ENCODE data around the gene C21orf58. TPM values are rescaled to one million over a fixed set of nuclear protein-coding genes. Genes with fewer than 3 reads are reported as not detected.
"Not testable (repeated sequence)": the region's sequence is repeated elsewhere in the genome, so short reads cannot be mapped to it uniquely, and the experiment has no call there.

The C21orf58 gene
- polyA plus RNA-seq (2012; rRNA removed), result 6.6 and 9.7 TPM in 2 replicates
- 3.6 and 4.7 TPM in 2 replicates for polyA plus RNA-seq (2012; cell fraction: cytosol; rRNA removed)
- polyA plus RNA-seq (2012; cell fraction: nucleus; rRNA removed), result 46.9 and 57.3 TPM in 2 replicates

DNA sequence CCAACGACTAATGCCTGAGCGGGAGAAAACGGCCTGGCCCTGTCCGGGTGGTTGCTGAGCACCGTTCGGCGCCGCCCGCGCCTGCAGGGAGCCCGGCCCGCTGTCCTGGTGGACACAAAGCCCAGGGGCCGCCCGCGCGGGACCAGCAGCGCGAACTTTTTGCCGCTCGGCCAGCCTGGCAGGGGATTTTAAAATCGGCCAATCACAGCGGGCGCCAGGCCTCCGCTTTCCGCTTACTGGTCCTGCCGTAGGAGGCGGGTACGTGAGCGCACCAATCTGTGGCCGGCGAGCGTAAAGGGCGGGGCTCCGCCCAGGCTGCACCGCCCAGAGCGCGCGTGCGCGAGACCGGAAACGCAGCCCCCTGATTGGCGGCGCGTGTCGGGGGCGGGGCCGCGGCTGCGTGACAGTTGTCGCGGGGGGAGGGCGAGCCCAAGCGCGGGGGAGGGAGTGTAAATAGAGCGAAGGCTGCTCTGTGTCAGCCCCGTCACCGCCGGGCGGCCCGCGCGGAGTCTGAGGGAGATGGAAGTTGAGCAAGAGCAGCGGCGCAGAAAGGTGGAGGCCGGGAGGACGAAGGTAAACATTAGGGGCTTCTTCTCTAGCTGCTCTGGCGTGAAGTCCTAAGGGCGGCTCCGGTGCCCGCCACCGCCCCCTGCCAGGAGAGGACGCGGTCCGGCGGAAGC is at the start of gene C21orf58, which contains the start of gene PCNT:
C21orf58 (minus strand) TSS at position 161 of the 680 bp plus-strand sequence. CDS start 1,132 bp downstream, outside the sequence.
PCNT (plus strand) TSS at position 447 of the 680 bp plus-strand sequence; CDS start at position 520, 73 bp downstream.
- Histone ChIP-seq H3K4me2 (peak within 1 kb of the TSS; percentile 100), H3K79me2 (ENCODE audit: insufficient read depth) (peaks cover 81% of the 10 kb centered on the region), H3F3A (replicated peaks; ENCODE audit: insufficient read depth) (peaks cover 16% of the 10 kb centered on the region), H3K4me1 (ENCODE audit: control insufficient read depth in 1 of 2, insufficient read depth in 2 of 2, low read depth in 1 of 2, low read length in 1 of 2) (peaks cover 15 to 40% of the 10 kb centered on the region in 2 experiments; a peak in 3 of 4 replicates), H3K4me3 (ENCODE audit: low read depth in 2 of 2, low read length in 1 of 2) (peak within 1 kb of the TSS; percentile 81 to 96), H3K9ac (peak within 1 kb of the TSS; percentile 95), H3K9me3 (no peaks in the 10 kb centered on the region), H3K27me3 (ENCODE audit: insufficient read depth) (no peaks in the 10 kb centered on the region), H2AFZ (ENCODE audit: low read depth) (peak within 1 kb of the TSS; percentile 72), H4K20me1 (ENCODE audit: insufficient read depth) (peaks cover 8% of the 10 kb centered on the region; the same call in 1 of the 2 replicates), H3K36me3 (replicated peaks in 1 of 2; ENCODE audit: control insufficient read depth in 1 of 2, insufficient read depth in 2 of 2, low read length in 1 of 2) (peaks cover 2 to 13% of the 10 kb centered on the region in 2 experiments), H3K9me2 (no peaks in the 10 kb centered on the region), H3K27ac (ENCODE audit: low read depth in 2 of 2, low read length in 1 of 2) (peak within 1 kb of the TSS; percentile 92)
- WGBS (ENCODE audit: low lambda C conversion rate), result under 1% methylated on average over 20 of the region's 76 CpGs
- ChIA-PET CTCF (interaction anchor here (0.7 kb wide), 1 partner anchor 79 kb away, joined by 3 read pairs; no protein-coding TSS in a partner anchor), POLR2A (no interaction called here)
- TF ChIP-seq FOXM1 (IDR thresholded peaks at IDR 0.05; ENCODE audit: low read depth) (peak; percentile 51; the same call in 1 of the 2 replicates), POLR2AphosphoS5 (IDR thresholded peaks at IDR 0.05; ENCODE audit: low read depth, low read length) (peak; percentile 70; the same call in 1 of the 2 replicates), TAF1 (IDR thresholded peaks at IDR 0.05; ENCODE audit: borderline replicate concordance, low read depth, low read length) (peak; percentile 90), CHD2 (IDR thresholded peaks at IDR 0.05; ENCODE audit: low read length, partially characterized antibody) (peak; percentile 83), RFX5 (IDR thresholded peaks at IDR 0.05; ENCODE audit: low read length) (no peak), NRF1 (IDR thresholded peaks at IDR 0.05; ENCODE audit: low read depth, low read length) (peak; percentile 82), GABPA (IDR thresholded peaks at IDR 0.05; ENCODE audit: low read depth) (peak; percentile 7; the same call in 1 of the 2 replicates), MXI1 (IDR thresholded peaks at IDR 0.05; ENCODE audit: low read depth, low read length) (peak; percentile 86), SMC3 (IDR thresholded peaks at IDR 0.05; ENCODE audit: low read depth, low read length) (no peak), SIN3A (IDR thresholded peaks at IDR 0.05; ENCODE audit: borderline replicate concordance, low read depth, low read length) (peak; percentile 9; the same call in 1 of the 2 replicates), EP300 (IDR thresholded peaks at IDR 0.05; ENCODE audit: borderline replicate concordance in 1 of 2, low read depth in 1 of 2, low read length in 1 of 2) (no peak)
- TF ChIP-seq, protein P1, sequence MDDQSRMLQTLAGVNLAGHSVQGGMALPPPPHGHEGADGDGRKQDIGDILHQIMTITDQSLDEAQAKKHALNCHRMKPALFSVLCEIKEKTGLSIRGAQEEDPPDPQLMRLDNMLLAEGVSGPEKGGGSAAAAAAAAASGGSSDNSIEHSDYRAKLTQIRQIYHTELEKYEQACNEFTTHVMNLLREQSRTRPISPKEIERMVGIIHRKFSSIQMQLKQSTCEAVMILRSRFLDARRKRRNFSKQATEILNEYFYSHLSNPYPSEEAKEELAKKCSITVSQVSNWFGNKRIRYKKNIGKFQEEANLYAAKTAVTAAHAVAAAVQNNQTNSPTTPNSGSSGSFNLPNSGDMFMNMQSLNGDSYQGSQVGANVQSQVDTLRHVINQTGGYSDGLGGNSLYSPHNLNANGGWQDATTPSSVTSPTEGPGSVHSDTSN (IDR thresholded peaks at IDR 0.05), result 0 out of 2 replicates have a peak, but pooled peaks have one; percentile 8
- TF ChIP-seq, protein P2, sequence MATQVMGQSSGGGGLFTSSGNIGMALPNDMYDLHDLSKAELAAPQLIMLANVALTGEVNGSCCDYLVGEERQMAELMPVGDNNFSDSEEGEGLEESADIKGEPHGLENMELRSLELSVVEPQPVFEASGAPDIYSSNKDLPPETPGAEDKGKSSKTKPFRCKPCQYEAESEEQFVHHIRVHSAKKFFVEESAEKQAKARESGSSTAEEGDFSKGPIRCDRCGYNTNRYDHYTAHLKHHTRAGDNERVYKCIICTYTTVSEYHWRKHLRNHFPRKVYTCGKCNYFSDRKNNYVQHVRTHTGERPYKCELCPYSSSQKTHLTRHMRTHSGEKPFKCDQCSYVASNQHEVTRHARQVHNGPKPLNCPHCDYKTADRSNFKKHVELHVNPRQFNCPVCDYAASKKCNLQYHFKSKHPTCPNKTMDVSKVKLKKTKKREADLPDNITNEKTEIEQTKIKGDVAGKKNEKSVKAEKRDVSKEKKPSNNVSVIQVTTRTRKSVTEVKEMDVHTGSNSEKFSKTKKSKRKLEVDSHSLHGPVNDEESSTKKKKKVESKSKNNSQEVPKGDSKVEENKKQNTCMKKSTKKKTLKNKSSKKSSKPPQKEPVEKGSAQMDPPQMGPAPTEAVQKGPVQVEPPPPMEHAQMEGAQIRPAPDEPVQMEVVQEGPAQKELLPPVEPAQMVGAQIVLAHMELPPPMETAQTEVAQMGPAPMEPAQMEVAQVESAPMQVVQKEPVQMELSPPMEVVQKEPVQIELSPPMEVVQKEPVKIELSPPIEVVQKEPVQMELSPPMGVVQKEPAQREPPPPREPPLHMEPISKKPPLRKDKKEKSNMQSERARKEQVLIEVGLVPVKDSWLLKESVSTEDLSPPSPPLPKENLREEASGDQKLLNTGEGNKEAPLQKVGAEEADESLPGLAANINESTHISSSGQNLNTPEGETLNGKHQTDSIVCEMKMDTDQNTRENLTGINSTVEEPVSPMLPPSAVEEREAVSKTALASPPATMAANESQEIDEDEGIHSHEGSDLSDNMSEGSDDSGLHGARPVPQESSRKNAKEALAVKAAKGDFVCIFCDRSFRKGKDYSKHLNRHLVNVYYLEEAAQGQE (IDR thresholded peaks at IDR 0.05; ENCODE audit: low read depth, low read length), result peak; percentile 45; the same call in 1 of the 2 replicates
- TF ChIP-seq, protein P3, sequence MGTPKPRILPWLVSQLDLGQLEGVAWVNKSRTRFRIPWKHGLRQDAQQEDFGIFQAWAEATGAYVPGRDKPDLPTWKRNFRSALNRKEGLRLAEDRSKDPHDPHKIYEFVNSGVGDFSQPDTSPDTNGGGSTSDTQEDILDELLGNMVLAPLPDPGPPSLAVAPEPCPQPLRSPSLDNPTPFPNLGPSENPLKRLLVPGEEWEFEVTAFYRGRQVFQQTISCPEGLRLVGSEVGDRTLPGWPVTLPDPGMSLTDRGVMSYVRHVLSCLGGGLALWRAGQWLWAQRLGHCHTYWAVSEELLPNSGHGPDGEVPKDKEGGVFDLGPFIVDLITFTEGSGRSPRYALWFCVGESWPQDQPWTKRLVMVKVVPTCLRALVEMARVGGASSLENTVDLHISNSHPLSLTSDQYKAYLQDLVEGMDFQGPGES (IDR thresholded peaks at IDR 0.05; ENCODE audit: low read depth, low read length), result peak; percentile 86
- TF ChIP-seq, protein P4, sequence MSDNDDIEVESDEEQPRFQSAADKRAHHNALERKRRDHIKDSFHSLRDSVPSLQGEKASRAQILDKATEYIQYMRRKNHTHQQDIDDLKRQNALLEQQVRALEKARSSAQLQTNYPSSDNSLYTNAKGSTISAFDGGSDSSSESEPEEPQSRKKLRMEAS (IDR thresholded peaks at IDR 0.05; ENCODE audit: low read depth), result peak; percentile 40; the same call in 1 of the 2 replicates
- peak; percentile 99 for DNase-seq

DNA sequence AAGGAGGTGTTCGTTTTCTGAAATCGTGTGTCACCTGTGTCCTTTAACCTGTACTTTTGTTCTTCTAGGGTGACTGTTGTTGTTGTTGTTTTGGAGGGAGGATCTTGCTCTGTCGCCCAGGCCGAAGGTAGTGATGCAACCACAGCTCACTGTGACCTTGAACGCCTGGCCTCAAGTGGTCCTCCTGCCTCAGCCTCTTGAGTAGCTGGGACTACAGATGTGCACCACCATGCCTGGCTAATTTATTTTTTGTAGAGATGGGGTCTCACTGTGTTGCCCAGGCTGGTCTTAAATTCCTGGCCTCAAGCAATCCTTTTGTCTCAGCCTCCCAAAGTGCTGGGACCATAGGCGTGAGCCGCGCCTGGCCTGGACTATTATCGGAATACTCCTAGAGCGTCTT is 49.3 kb upstream of the C21orf58 start:
- H3K9me2 ChIP-seq; H3K9ac ChIP-seq; H3K27ac ChIP-seq (ENCODE audit: low read depth in 2 of 2, low read length in 1 of 2); H3K27me3 ChIP-seq (ENCODE audit: insufficient read depth); H3K36me3 ChIP-seq (replicated peaks in 1 of 2; ENCODE audit: control insufficient read depth in 1 of 2, insufficient read depth in 2 of 2, low read length in 1 of 2); H4K20me1 ChIP-seq (ENCODE audit: insufficient read depth); DNase-seq; H3K9me3 ChIP-seq; H3K4me1 ChIP-seq (ENCODE audit: control insufficient read depth in 1 of 2, insufficient read depth in 2 of 2, low read depth in 1 of 2, low read length in 1 of 2); H3K4me3 ChIP-seq (ENCODE audit: low read depth in 2 of 2, low read length in 1 of 2); CTCF ChIA-PET; H3K4me2 ChIP-seq; H2AFZ ChIP-seq (ENCODE audit: low read depth); POLR2A ChIA-PET; H3F3A ChIP-seq (replicated peaks; ENCODE audit: insufficient read depth): not testable (repeated sequence)
- whole genome bisulfite sequencing (ENCODE audit: low lambda C conversion rate), result 86% methylated on average over 10 of the region's 10 CpGs
- H3K79me2 ChIP-seq (ENCODE audit: insufficient read depth), result peaks cover 67% of the 10 kb centered on the region
